GM19467 (cell line): ENCODE measurements around the gene PSEN1.
"Not testable (repeated sequence)": the region's sequence is repeated elsewhere in the genome, so short reads cannot be mapped to it uniquely, and the experiment has no call there.

Source experiments
- ATAC-seq: cut with Tn5 transposase; IDR thresholded peaks from one replicate; pipeline ENCODE4 v1.9.1; 2021; ENCODE audit warnings: mild to moderate bottlenecking, moderate library complexity; ENCODE audit not compliant: unreplicated experiment

The PSEN1 gene

DNA sequence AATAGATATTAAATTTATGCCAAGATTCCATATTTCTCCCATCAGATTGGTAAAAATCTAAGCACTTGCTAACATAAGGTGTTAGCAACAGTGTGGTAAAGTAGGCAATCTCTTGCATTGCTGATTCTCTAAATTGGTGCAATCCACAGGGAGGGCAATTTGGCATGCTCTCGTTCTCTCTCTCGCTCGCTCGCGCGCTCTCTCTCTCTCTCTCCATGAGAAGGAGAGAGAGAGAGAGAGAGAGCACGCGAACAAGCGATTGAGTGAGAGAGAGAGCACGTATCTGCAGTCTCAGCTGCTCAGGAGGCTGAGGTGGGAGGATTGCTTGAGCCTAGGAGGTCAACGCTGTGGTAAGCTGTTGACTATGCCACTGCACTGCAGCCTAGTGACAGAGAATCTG, 25.9 kb downstream of the PSEN1 start:
- ATAC-seq = no peak

DNA sequence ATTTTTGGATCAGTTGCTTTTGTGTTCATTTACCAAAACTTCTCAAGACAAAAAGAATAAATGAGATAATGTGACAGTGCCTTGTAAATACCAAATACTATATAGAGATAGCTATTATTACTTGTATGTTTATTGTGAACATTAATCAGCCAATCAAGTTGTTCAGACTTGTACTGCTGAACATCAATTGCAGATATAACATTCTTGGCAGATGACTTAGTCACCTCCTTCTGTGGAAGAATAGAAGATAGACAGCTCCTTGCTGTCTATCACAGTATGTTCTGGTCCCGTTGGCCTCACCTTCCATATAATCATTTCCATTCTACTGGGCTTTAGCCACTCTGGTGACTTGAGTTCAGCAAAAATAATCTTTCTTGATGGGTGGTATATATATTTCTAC, 30.1 kb downstream of the PSEN1 start:
- ATAC-seq = no peak

DNA sequence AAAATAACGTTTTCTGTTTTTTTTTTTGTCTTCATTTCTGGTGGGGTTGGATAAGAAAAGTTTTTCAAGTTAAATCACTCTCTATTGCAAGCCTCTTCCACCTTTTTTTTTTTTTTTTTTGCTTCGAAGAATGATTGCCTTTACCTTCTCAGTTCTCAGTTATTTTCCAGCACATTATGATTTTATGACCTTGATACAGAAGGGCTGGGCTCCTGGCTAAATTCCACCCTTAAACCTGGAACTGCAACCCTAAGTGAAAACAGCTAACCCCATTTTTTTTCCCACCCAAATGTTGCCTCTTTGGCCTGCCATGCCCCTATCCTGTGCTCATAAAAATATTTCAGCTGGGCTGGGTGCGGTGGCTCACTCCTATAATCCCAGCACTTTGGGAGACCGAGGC, 31.4 kb downstream of the PSEN1 start:
- ATAC-seq = no peak

DNA sequence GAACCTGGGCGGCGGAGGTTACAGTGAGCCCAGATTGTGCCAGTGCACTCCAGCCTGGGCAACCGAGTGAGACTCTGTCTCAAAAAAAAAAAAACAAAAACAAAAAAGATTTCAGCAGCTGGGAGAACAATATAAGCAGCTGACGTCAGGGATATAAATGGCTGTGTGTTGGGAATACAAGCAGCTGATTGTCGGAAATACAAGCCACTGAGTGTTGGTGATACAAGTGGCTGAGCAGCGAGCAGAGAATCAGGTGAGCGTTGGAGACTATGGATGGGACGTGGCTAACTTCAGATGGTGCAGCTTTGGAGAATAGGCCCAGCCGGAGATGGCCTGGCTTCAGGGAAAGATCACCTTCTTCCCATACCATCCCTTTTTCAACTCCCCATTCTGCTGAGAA, 32.0 kb downstream of the PSEN1 start:
- no peak for ATAC-seq

DNA sequence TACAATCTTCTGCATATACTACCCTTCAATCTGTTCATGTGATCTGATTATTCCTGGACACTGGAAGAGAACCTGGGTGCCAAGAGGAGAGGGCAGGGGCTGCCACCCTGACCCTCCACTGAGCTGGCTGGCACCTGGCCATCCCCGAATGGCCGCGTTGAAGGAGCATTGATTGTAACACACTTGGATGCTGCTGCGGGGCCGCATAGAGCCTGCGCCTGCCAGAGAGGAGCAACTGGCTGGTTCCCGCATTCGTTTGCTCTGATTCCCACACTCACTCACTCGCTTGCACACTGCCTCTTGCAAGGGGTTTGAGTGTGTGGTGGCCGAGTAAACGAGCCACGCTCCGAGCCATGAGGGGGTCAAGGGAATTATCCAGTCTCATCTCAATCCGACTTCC, 32.4 kb downstream of the PSEN1 start:
- no peak for ATAC-seq

DNA sequence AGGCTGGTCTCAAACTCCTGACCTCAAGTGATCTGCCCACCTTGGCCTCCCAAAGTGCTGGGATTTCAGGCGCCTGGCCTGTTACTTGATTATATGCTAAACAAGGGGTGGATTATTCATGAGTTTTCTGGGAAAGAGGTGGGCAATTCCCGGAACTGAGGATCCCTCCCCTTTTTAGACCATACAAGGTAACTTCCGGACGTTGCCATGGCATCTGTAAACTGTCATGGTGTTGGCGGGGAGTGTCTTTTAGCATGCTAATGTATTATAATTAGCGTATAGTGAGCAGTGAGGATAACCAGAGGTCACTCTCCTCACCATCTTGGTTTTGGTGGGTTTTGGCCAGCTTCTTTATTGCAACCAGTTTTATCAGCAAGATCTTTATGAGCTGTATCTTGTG, 33.5 kb downstream of the PSEN1 start:
- ATAC-seq = not testable (repeated sequence)

DNA sequence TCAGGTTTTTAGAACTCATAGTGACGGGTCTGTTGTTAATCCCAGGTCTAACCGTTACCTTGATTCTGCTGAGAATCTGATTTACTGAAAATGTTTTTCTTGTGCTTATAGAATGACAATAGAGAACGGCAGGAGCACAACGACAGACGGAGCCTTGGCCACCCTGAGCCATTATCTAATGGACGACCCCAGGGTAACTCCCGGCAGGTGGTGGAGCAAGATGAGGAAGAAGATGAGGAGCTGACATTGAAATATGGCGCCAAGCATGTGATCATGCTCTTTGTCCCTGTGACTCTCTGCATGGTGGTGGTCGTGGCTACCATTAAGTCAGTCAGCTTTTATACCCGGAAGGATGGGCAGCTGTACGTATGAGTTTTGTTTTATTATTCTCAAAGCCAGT, 34.4 kb downstream of the PSEN1 start:
- ATAC-seq = no peak

DNA sequence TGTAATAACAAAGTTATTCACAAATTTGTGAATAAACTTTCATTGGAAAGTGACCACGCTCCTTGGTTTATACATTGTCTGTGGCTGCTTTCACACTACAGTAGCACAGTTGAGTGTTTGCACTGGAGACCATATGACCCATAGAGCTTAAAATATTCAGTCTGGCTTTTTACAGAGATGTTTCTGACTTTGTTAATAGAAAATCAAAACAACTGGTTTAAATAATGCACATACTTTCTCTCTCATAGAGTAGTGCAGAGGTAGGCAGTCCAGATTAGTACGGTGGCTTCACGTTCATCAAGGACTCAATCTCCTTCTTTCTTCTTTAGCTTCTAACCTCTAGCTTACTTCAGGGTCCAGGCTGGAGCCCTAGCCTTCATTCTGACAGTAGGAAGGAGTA, 36.2 kb downstream of the PSEN1 start:
- ATAC-seq = no peak

DNA sequence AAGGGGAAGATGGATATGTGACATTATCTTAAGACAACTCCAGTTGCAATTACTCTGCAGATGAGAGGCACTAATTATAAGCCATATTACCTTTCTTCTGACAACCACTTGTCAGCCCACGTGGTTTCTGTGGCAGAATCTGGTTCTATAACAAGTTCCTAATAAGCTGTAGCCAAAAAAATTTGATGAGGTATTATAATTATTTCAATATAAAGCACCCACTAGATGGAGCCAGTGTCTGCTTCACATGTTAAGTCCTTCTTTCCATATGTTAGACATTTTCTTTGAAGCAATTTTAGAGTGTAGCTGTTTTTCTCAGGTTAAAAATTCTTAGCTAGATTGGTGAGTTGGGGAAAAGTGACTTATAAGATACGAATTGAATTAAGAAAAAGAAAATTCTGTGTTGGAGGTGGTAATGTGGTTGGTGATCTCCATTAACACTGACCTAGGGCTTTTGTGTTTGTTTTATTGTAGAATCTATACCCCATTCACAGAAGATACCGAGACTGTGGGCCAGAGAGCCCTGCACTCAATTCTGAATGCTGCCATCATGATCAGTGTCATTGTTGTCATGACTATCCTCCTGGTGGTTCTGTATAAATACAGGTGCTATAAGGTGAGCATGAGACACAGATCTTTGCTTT, 36.9 kb downstream of the PSEN1 start:
- no peak for ATAC-seq

DNA sequence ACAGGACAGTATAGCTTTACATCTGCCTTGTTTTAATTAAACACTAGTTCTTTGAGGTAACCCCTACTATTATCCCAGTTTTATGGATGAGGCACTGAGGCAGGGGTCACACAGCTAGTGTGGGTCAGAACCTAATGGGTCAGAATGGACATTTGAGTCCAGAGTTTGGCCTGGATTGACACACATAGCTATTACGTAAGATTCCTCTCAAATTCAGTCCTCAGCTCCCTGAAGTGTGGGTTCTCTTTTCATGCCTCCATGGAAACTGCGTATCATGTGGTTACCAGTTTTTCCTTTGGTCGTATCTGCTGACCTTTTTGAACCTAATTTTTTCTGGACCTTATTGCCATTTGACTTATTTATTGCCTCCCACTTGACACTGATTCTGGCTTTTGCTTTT, 40.4 kb downstream of the PSEN1 start:
- no peak for ATAC-seq

DNA sequence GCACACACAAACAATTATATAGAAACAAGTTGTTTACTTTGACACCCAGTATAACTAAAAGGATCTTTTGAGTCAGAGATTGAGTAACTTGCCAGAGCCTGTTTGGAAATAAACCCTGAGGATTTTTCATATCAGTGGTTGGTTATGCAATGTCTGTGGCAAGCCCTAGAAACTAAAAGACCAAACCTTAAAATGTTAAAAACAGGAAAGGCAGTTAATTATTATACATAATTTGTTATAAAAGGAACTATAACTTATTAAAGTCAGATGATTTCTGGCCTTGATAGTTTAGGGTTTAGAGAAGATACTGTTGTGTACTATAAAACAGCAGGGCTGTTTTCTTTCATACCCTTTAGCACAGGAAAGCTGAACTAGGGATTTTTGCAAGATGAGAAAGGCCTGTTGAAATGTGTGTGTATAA, 44.1 kb downstream of the PSEN1 start:
- no peak for ATAC-seq

DNA sequence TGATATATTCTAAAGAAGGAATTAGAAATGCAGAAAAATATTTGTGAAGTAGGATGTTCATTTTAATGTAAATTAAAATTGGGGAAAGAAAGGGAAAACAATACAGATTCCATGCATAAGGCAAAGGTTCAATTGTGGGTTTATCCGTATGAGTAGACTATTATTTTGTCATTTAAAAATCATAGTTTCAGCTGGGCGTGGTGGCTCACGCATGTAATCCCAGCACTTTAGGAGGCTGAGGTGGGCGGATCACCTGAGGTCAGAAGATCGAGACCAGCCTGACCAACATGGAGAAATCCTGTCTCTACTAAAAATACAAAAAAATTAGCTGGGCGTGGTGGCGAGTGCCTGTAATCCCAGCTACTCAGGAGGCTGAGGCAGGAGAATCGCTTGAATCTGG, 44.7 kb downstream of the PSEN1 start:
- not testable (repeated sequence) for ATAC-seq

DNA sequence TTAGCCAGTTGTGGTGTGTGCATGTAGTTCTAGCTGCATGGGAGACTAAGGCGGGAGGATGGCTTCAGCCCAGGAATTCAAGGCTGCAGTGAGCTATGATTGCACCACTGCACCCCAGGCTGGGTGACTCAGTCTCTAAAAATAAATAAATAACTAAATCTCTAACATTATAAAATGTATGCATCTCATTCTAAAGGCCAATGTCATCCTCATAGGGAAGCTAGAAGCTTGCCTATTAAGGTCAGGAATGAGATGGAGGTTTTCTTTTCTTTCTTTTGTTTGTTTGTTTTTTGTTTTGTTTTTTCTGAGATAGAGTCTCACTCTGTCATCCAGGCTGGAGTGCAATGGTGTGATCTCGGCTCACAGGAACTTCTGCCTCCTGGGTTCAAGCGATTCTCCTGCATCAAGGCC, 52.2 kb downstream of the PSEN1 start:
- ATAC-seq = no peak

DNA sequence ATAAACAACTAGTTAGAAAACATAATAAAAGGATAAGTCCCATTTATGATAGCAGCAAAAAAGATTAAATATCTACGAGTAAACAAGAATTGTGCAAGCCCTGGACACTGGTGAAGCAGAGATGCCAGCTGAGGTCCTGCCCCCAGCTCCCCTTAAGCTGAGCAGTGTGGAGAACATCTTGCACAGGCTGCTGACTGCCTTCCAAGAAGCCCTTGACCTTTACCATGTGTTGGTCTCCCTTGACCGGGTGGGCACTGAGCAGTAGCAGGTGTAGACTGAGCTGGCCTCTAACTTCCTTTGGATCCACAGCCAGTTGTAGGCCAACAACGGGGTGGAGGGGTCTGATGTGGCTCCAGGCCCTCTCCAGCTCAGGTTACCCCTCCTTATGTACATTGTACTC, 53.3 kb downstream of the PSEN1 start:
- ATAC-seq = no peak

DNA sequence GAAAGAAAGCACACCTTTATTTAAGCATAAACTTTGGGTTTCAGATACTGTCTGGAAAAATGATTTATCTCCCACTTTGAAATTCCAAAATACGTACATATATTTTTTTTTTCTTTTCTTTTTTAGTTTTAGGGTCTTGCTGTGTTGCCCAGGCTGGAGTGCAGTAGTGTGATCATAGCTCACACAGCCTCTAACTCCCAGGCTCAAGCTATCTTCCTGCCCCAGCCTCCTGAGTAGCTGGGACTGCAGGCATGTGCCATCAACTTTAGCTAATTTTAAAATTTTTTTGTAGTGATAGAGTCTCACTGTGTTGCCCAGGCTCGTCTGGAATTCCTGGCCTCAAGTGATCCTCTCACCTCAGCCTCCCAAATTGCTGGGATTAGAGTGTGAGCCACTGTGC, 55.1 kb downstream of the PSEN1 start:
- no peak for ATAC-seq

DNA sequence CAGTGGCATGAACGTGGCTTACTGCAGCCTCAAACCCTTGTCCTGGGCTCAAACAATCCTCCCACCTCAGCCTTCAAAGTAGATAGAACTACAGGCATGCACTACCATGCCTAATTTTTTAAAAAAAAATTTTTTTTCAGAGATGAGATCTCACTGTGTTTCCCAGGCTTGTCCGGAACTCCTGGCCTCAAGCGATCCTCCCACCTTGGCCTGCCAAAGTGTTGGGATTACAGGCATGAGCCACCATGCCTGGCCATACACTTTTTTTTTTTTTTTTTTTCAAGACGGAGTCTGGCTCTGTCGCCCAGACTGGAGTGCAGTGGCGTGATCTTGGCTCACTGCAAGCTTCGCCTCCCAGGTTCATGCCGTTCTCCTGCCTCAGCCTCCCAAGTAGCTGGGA, 58.0 kb downstream of the PSEN1 start:
- not testable (repeated sequence) for ATAC-seq

DNA sequence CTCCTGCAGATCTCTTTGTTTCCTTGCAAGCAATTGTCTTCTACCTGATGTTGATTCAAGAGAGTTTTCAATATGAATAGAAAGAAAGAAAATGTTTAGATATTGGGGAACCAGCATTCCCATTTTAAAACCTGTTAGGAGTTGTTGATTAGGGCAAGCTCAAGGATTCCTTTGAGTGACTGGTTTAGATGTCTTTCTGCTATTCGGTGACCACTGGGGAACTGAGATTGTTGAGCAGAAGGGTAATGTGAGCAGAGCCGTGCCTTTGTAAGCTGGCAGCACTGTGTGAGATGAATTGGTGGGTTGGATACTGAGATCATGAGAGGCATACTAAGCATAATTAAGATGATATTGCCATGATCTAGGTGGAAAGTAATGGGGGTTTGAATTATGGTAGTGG, 61.9 kb downstream of the PSEN1 start:
- no peak for ATAC-seq

DNA sequence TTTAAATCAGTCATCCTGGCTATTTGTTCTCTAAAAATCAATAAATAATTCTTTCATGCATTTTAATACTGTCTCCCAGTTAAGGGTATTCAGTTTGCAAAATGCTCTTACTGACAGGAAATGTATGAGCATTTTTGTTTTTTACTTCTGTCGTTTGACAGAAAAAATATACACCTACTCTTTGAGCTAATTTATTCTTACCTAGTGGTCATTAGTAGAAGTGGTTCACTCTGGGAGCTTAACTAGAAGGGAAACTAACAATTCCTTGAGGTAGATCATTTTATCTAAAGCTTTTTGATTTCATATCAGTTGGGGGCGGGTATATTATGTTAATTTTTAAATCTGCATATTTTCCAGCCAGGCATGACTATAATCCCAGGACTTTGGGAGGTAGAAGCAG, 67.2 kb downstream of the PSEN1 start:
- no peak for ATAC-seq

DNA sequence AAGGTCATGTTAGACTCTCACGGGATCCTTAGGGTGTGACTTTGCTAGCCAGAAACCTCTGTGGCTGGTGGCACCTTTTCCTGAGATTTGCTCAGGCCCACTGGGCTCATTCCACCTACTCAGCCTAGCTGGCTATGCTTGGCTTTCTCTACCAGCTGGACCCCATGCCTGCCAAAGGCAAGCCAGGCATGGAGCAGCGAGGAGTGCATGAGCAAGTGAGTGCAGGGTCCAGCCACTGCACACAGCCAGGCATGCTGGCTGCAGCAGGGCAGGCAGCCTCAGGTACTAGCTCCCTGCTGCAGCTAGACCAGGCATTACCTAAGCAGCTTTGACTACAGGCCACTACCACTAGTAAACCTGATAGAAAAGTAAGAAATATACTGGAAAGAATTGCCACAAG, 71.3 kb downstream of the PSEN1 start:
- ATAC-seq = no peak

DNA sequence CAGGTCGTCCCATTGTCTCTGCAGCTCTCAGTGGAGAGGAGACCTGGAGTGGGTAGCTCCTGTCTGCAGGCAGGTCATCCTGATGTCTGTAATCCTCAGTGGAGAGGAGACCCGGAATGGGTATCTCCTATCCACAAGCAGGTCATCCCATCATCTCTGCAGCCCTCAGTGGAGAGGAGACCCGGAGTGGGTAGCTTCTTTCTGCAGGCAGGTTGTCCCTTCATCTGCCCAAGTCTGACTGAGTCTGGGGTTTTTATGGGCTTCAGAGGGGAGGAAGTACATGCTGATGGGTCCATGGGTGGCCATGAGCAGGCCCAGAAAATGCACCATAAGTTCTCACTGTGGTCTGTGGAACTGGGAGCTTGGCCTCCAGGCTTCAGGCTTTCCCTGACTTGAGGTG, 72.1 kb downstream of the PSEN1 start:
- ATAC-seq = no peak

DNA sequence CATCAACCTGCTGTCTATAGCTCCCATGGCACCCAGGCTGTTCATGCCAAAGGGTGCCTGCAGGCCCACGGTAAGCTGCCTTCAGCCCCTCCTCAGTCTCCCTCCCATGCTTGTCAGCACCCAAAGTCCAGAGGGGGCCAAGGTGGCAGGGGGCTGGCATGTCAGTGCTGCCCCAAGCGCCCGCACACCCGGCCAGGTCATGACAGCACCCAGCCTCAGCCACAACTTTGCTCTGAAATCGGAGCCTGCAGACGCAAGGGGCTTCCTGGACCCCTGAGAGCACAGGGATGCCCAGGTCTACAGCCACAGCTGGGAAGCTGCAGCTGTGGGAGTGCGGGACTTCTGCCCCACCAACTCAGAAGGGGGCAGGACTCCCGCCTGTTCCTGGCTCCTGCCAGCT, 72.5 kb downstream of the PSEN1 start:
- no peak for ATAC-seq

DNA sequence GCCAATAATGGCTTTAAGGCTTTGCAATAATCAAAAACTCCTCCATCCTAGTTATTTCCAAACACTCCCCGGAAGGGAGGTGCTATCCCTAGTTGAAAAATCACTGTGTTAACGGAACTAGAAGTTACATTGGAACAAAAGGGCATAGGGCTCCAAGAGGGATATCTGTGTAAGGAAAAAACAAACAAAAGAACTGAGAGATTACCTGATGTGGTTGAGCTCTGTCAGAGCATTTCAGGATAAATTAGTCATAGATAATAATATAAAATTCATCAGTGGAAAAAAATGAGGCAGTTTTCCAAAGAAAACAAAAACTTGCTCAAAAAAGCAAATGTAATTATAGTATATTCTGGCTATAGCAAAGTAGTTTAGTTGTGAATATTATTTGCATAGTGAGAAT, 73.6 kb downstream of the PSEN1 start:
- ATAC-seq = no peak

DNA sequence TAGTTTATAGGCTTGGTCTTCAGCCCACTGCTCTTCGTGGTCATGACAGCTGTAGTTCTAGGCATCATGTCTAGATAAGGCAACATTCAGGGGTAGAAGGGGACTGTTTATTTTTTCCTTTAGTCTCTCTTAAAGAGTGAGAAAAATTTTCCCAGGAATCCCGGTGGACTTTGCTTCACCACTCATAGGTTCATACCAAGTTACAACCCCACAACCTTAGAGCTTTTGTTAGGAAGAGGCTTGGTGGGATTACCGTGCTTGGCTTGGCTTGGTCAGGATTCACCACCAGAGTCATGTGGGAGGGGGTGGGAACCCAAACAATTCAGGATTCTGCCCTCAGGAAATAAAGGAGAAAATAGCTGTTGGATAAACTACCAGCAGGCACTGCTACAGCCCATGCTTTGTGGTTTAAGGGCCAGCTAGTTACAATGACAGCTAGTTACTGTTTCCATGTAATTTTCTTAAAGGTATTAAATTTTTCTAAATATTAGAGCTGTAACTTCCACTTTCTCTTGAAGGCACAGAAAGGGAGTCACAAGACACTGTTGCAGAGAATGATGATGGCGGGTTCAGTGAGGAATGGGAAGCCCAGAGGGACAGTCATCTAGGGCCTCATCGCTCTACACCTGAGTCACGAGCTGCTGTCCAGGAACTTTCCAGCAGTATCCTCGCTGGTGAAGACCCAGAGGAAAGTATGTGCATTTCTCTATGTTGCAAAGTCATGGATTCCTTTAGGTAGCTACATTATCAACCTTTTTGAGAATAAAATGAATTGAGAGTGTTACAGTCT, 75.1 kb downstream of the PSEN1 start:
- ATAC-seq = no peak
